DMS53 (cell line): ENCODE results near the gene CDK5RAP2.
A peak's percentile ranks its signal among the peaks of the same experiment; 100 is the strongest.
"Not testable (repeated sequence)": the region's sequence is repeated elsewhere in the genome, so short reads cannot be mapped to it uniquely, and the experiment has no call there.

Experiments
- DNase-seq: peaks from one replicate; lab custom pipeline; 2025; lab: John Stamatoyannopoulos, UW

Gene CDK5RAP2

GRCh38 chr9:120587328-120587727 lies 7.4 kb upstream of the CDK5RAP2 start:
- peak; percentile 24 for DNase-seq

GRCh38 chr9:120583958-120584369 lies 4.0 kb upstream of the CDK5RAP2 start:
- peak; percentile 99 for DNase-seq

GRCh38 chr9:120579139-120580050 lies 572 bp downstream of the CDK5RAP2 start:
- DNase-seq: peak; percentile 61

GRCh38 chr9:120574473-120574872 lies 5.5 kb downstream of the CDK5RAP2 start:
- DNase-seq: no peak

- no peak for DNase-seq
Observed at GRCh38 chr9:120572472-120572871, 7.5 kb downstream of the CDK5RAP2 start.

- peak; percentile 13 for DNase-seq
Observed at GRCh38 chr9:120571443-120572257, 8.3 kb downstream of the CDK5RAP2 start.

- DNase-seq: no peak
Observed at GRCh38 chr9:120570296-120570695, 9.7 kb downstream of the CDK5RAP2 start.

- no peak for DNase-seq
Observed at GRCh38 chr9:120569556-120569955, 10.4 kb downstream of the CDK5RAP2 start.

GRCh38 chr9:120568816-120569215 lies 11.2 kb downstream of the CDK5RAP2 start:
- DNase-seq: no peak

GRCh38 chr9:120567874-120568273 lies 12.1 kb downstream of the CDK5RAP2 start:
- no peak for DNase-seq

- DNase-seq: no peak
Observed at GRCh38 chr9:120567081-120567480, 12.9 kb downstream of the CDK5RAP2 start.

- DNase-seq: no peak
Observed at GRCh38 chr9:120564589-120564988, 15.4 kb downstream of the CDK5RAP2 start.

GRCh38 chr9:120562861-120563443 lies 17.0 kb downstream of the CDK5RAP2 start:
- DNase-seq: no peak

GRCh38 chr9:120561709-120562108 lies 18.3 kb downstream of the CDK5RAP2 start:
- no peak for DNase-seq

- DNase-seq: no peak
Observed at GRCh38 chr9:120559546-120559945, 20.4 kb downstream of the CDK5RAP2 start.

GRCh38 chr9:120558454-120558853 lies 21.5 kb downstream of the CDK5RAP2 start:
- no peak for DNase-seq

- DNase-seq: no peak
Observed at GRCh38 chr9:120557205-120557604, 22.8 kb downstream of the CDK5RAP2 start.

GRCh38 chr9:120556775-120557174 lies 23.2 kb downstream of the CDK5RAP2 start:
- DNase-seq: no peak

GRCh38 chr9:120555839-120556238 lies 24.1 kb downstream of the CDK5RAP2 start:
- no peak for DNase-seq

- not testable (repeated sequence) for DNase-seq
Observed at GRCh38 chr9:120552210-120552704, 27.7 kb downstream of the CDK5RAP2 start.

GRCh38 chr9:120545701-120546550 lies 34.0 kb downstream of the CDK5RAP2 start:
- no peak for DNase-seq
